HepG2 (cell line): ENCODE data around the gene TGM1. TPM values are rescaled to one million over a fixed set of nuclear protein-coding genes. Genes with fewer than 3 reads are reported as not detected.
A peak's percentile ranks its signal among the peaks of the same experiment; 100 is the strongest.

ENCODE experiments used
- AFF4 ChIP-seq: sonication (generic); formaldehyde crosslinking; IDR thresholded peaks from 2 replicates; pipeline ENCODE4 v1.4.0; 2020; ENCODE audit warnings: missing genetic modification reagents
- HDAC6 ChIP-seq: fragments of 200-600 bp; sonication (generic); IDR thresholded peaks from 2 replicates; pipeline ENCODE4 v1.7.0; 2017; ENCODE audit warnings: mild to moderate bottlenecking, antibody characterized with exemption, low read length, low read depth
- IRX3 ChIP-seq: sonication (generic); formaldehyde crosslinking; IDR thresholded peaks from 2 replicates; pipeline ENCODE4 v1.8.1; 2023; ENCODE audit warnings: mild to moderate bottlenecking, low read depth, missing genetic modification reagents, borderline replicate concordance
- ISL2 ChIP-seq: sonication (generic); formaldehyde crosslinking; IDR thresholded peaks from 2 replicates; pipeline ENCODE4 v1.5.0; 2020; ENCODE audit warnings: missing genetic modification reagents
- LCORL ChIP-seq, 2 experiments: fragments of 450-650 bp in 1 of 2; sonication (generic) in 1 of 2; formaldehyde crosslinking in 1 of 2; IDR thresholded peaks; 2 replicates each; pipeline versions ENCODE4 v1.5.0 to v1.6.1; 2017 to 2020; ENCODE audit warnings: antibody characterized with exemption in 1 of 2, missing genetic modification reagents in 1 of 2
- MLLT10 ChIP-seq: sonication (generic); formaldehyde crosslinking; IDR thresholded peaks from 2 replicates; pipeline ENCODE4 v1.4.0; 2020; ENCODE audit warnings: missing genetic modification reagents
- RFXAP ChIP-seq: sonication (generic); formaldehyde crosslinking; IDR thresholded peaks from 2 replicates; pipeline ENCODE4 v1.4.0; 2020; ENCODE audit warnings: missing genetic modification reagents, borderline replicate concordance
- ZNF143 ChIP-seq: sonication (generic); formaldehyde crosslinking; IDR thresholded peaks from 2 replicates; pipeline ENCODE4 v1.4.0; 2020; ENCODE audit warnings: missing genetic modification reagents
- ZNF569 ChIP-seq: sonication (generic); formaldehyde crosslinking; IDR thresholded peaks from 2 replicates; pipeline ENCODE4 v1.5.0; 2020; ENCODE audit warnings: mild to moderate bottlenecking, missing genetic modification reagents, moderate library complexity, borderline replicate concordance
- ZNF878 ChIP-seq: sonication (generic); formaldehyde crosslinking; IDR thresholded peaks from 2 replicates; pipeline ENCODE4 v1.8.1; 2023; ENCODE audit warnings: mild to moderate bottlenecking, missing genetic modification reagents, moderate library complexity
- polyA plus RNA-seq, 8 experiments: library from polyadenylated mRNA; depleted of rRNA in 3 of 8; stranded (reverse) in 7 of 8; unstranded in 1 of 8; fragments of >200 nt; fragmentation: Illumina TruSeq in 4 of 8; extraction: Trizol in 4 of 8; gene quantifications; 2 replicates each; pipeline versions ENCODE4 v1.2.1 to v1.2.3, GENCODE V29; 2011 to 2016; ENCODE audit warnings: low read depth in 4 of 8, missing spikeins in 1 of 8, mixed read lengths in 1 of 8; ENCODE audit not compliant: insufficient read depth in 1 of 8
- total RNA-seq, 5 experiments: library from RNA; depleted of rRNA; stranded (reverse); fragments of >200 nt; fragmentation: Illumina TruSeq; extraction: Trizol; gene quantifications; 2 replicates each; pipeline ENCODE4 v1.2.3, GENCODE V29; 2016; ENCODE audit warnings: low read depth in 1 of 5
- TF ChIP-seq, protein P1 (sequence below): sonication (generic); formaldehyde crosslinking; IDR thresholded peaks from 2 replicates; pipeline ENCODE4 v1.5.1; 2020; ENCODE audit warnings: missing genetic modification reagents, mild to moderate bottlenecking, borderline replicate concordance
- TF ChIP-seq, protein P2 (sequence below), 2 experiments: fragments of 450-650 bp in 1 of 2; sonication (generic) in 1 of 2; formaldehyde crosslinking; IDR thresholded peaks; 2 replicates each; pipeline versions ENCODE4 v1.5.0 to v1.8.0; 2020 to 2022; ENCODE audit warnings: mild to moderate bottlenecking in 1 of 2, missing genetic modification reagents in 1 of 2

The TGM1 gene
- total and polyA plus RNA-seq, 2 of the 13 experiments (the other 11 are each of a cell fraction or from before 2014, with no cell fraction given), result 3.2 to 10.6 TPM

DNA sequence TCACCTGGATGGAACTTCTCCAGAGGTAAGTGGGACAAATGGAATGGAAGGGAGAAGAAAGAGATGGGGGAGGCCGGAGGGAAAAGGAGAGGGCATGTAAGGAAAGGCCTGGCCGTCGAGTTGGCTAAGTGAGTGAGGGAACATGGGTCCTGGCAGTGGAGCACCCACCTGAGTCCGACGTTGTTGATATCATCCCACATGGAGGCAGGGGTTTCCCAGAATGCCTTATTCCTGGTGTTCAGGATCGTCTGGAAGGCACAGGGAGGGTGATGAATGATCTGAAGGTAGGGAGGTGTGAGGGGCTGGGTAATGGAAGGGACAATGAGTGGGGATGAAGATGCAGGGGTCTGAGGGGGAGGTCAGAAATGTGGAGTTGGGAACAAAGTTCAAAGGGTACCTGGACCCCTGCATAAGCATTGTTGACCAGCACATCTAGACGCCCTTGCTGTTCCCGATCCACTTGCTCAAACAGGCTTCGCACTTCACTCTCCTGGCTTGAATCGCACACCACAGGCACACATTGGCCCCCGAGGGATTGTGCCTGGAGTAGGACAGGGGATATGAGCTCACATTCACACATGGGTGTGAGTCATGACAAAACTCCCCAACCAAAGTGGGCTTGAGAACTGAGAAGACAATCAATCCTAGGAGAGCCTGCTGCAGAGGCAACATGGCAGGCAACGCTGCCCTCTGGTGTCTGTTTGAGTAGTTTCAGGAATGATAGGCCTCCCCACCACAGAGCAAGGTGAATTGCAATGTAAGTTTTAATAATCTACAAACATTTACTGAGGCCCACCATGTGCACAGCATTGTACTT is 33.6 kb upstream of the TGM1 start (continued):
- no peak; the same call in 1 of the 2 replicates for TF ChIP-seq ISL2 (CRISPR knock-in tag)
- TF ChIP-seq ZNF878 (CRISPR knock-in tag), result no peak
- TF ChIP-seq AFF4 (CRISPR knock-in tag), result no peak
- TF ChIP-seq, protein P1, sequence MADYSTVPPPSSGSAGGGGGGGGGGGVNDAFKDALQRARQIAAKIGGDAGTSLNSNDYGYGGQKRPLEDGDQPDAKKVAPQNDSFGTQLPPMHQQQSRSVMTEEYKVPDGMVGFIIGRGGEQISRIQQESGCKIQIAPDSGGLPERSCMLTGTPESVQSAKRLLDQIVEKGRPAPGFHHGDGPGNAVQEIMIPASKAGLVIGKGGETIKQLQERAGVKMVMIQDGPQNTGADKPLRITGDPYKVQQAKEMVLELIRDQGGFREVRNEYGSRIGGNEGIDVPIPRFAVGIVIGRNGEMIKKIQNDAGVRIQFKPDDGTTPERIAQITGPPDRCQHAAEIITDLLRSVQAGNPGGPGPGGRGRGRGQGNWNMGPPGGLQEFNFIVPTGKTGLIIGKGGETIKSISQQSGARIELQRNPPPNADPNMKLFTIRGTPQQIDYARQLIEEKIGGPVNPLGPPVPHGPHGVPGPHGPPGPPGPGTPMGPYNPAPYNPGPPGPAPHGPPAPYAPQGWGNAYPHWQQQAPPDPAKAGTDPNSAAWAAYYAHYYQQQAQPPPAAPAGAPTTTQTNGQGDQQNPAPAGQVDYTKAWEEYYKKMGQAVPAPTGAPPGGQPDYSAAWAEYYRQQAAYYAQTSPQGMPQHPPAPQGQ, result 0 out of 2 replicates have a peak, but pooled peaks have one; percentile 84
- no peak for TF ChIP-seq MLLT10 (CRISPR knock-in tag)
- TF ChIP-seq IRX3 (CRISPR knock-in tag), result no peak
- TF ChIP-seq LCORL (IDR thresholded peaks at IDR 0.05), result no peak
- peak; percentile 49; the same call in 1 of the 2 replicates for TF ChIP-seq LCORL (CRISPR knock-in tag; IDR thresholded peaks at IDR 0.05)
- TF ChIP-seq, protein P2, sequence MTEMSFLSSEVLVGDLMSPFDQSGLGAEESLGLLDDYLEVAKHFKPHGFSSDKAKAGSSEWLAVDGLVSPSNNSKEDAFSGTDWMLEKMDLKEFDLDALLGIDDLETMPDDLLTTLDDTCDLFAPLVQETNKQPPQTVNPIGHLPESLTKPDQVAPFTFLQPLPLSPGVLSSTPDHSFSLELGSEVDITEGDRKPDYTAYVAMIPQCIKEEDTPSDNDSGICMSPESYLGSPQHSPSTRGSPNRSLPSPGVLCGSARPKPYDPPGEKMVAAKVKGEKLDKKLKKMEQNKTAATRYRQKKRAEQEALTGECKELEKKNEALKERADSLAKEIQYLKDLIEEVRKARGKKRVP (CRISPR knock-in tag; IDR thresholded peaks at IDR 0.05), result 0 out of 4 replicates have a peak, but pooled peaks of 1 of the 2 experiments have one; percentile 26
- TF ChIP-seq ZNF569 (CRISPR knock-in tag), result no peak
- TF ChIP-seq RFXAP (CRISPR knock-in tag), result no peak
- TF ChIP-seq ZNF143, result no peak
- no peak for TF ChIP-seq HDAC6
